Esophagus muscularis mucosa (tissue), 4 donors: ENCODE measurements around the gene CNFN. TPM values are rescaled to one million over a fixed set of nuclear protein-coding genes. Genes with fewer than 3 reads are reported as not detected.

ENCODE experiments used
- DNase-seq: peaks from one replicate; pipeline ENCODE4 v3.0.0-alpha.2; 2017; ENCODE audit errors: extremely low spot score
- H3K27ac ChIP-seq, 4 donors: fragments of 200-600 bp; sonication (generic); replicated peaks in 1 of 4; 1 replicate in 3 of 4; 2 replicates in 1 of 4; pipeline ENCODE4 v1.5.1; 2016 to 2019; ENCODE audit warnings: mild to moderate bottlenecking in 1 of 4
- H3K27me3 ChIP-seq, 4 donors: fragments of 200-600 bp; sonication (generic); one replicate each; pipeline versions ENCODE4 v1.5.1 to v1.6.0; 2016 to 2019
- H3K36me3 ChIP-seq, 4 donors: fragments of 200-600 bp; sonication (generic); one replicate each; pipeline ENCODE4 v1.5.1; 2016 to 2019
- H3K4me1 ChIP-seq, 4 donors: fragments of 200-600 bp; sonication (generic); one replicate each; pipeline ENCODE4 v1.5.1; 2016 to 2019
- H3K4me3 ChIP-seq, 4 donors: fragments of 200-600 bp; sonication (generic); 1 replicate in 2 of 4; 2 replicates in 2 of 4; pipeline ENCODE4 v1.5.1; 2016 to 2019; ENCODE audit warnings: mild to moderate bottlenecking in 4 of 4, moderate library complexity in 1 of 4
- H3K9me3 ChIP-seq, 4 donors: fragments of 200-600 bp; sonication (generic); 1 replicate in 3 of 4; 2 replicates in 1 of 4; pipeline ENCODE4 v1.5.1; 2016 to 2019
- EP300 ChIP-seq: sonication (generic); formaldehyde crosslinking; IDR thresholded peaks from one replicate; pipeline ENCODE4 v1.6.1; 2017; ENCODE audit warnings: antibody characterized with exemption
- POLR2A ChIP-seq: fragments of 450-650 bp; IDR thresholded peaks from one replicate; pipeline ENCODE4 v1.6.1; 2017; ENCODE audit warnings: antibody characterized with exemption, moderate library complexity, mild to moderate bottlenecking, low read depth
- POLR2AphosphoS5 ChIP-seq, 2 donors: sonication (generic); formaldehyde crosslinking; IDR thresholded peaks; one replicate each; pipeline ENCODE4 v1.6.1; 2017; ENCODE audit warnings: antibody characterized with exemption in 2 of 2
- WGBS: methylation state at CpG from one replicate; pipeline ENCODE4 v1.1.5; 2018; 5-methylcytosine and 5-hydroxymethylcytosine counted together
- intact Hi-C: fragments of 100-400 bp; cut with DNase I; formaldehyde crosslinking; loops from one replicate; pipeline ENCODE4 v1.15.1; 2023
- total RNA-seq, 4 donors: library from RNA; depleted of rRNA; stranded (reverse); fragments of >200 nt; gene quantifications; one replicate each; pipeline versions ENCODE4 v1.1.0 to v1.2.1, GENCODE V29; 2016
- TF ChIP-seq, protein P1 (sequence below), 3 experiments: fragments of 200-600 bp in 2 of 3; fragments of 450-650 bp in 1 of 3; sonication (generic) in 2 of 3; IDR thresholded peaks; one replicate each; pipeline ENCODE4 v1.5.1; 2017 to 2019; ENCODE audit warnings: antibody characterized with exemption in 3 of 3, mild to moderate bottlenecking in 2 of 3, moderate library complexity in 1 of 3

The CNFN gene
- total RNA-seq, 4 donors from 2014 or later = 0.92 to 2.5 TPM; not detected in 2

GRCh38 chr19:42412661-42413076 lies 22.6 kb upstream of the CNFN start:
- intact Hi-C loops = no loop called here

GRCh38 chr19:42412227-42412626 lies 22.1 kb upstream of the CNFN start:
- Histone ChIP-seq H3K4me1 (peaks cover 6 to 28% (median 11%) of the 10 kb centered on the region in 4 donors), H3K9me3 (no peaks in the 10 kb centered on the region), H3K36me3 (peaks cover 0 to 35% (median 11%) of the 10 kb centered on the region in 4 donors), H3K27me3 (no peaks in the 10 kb centered on the region), H3K4me3 (no peak overlapping the region), H3K27ac (no peak overlapping the region)
- TF ChIP-seq POLR2A (no peak), POLR2AphosphoS5 (IDR thresholded peaks at IDR 0.05) (no peak), EP300 (no peak)
- TF ChIP-seq, protein P1, sequence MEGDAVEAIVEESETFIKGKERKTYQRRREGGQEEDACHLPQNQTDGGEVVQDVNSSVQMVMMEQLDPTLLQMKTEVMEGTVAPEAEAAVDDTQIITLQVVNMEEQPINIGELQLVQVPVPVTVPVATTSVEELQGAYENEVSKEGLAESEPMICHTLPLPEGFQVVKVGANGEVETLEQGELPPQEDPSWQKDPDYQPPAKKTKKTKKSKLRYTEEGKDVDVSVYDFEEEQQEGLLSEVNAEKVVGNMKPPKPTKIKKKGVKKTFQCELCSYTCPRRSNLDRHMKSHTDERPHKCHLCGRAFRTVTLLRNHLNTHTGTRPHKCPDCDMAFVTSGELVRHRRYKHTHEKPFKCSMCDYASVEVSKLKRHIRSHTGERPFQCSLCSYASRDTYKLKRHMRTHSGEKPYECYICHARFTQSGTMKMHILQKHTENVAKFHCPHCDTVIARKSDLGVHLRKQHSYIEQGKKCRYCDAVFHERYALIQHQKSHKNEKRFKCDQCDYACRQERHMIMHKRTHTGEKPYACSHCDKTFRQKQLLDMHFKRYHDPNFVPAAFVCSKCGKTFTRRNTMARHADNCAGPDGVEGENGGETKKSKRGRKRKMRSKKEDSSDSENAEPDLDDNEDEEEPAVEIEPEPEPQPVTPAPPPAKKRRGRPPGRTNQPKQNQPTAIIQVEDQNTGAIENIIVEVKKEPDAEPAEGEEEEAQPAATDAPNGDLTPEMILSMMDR (IDR thresholded peaks at IDR 0.05) = no peak
- 81% methylated on average over 7 of the region's 7 CpGs for WGBS
- intact Hi-C loops = no loop called here
- DNase-seq = no peak

More at GRCh38 chr19:42412661-42413076, 22.6 kb upstream of the CNFN start:
- peaks cover 0 to 31% (median 8%) of the 10 kb centered on the region in 4 donors for H3K36me3 ChIP-seq
- H3K27me3 ChIP-seq = no peaks in the 10 kb centered on the region
- H3K4me3 ChIP-seq = no peak overlapping the region
- DNase-seq = no peak
- 80% methylated on average over 3 of the region's 4 CpGs for WGBS
- H3K27ac ChIP-seq = no peak overlapping the region
- H3K9me3 ChIP-seq = no peaks in the 10 kb centered on the region
- peaks cover 6 to 28% (median 11%) of the 10 kb centered on the region in 4 donors for H3K4me1 ChIP-seq
- no peak for TF ChIP-seq POLR2A
- TF ChIP-seq POLR2AphosphoS5 (IDR thresholded peaks at IDR 0.05) = no peak
- TF ChIP-seq, protein P1 (IDR thresholded peaks at IDR 0.05) = no peak
- TF ChIP-seq EP300 = no peak

- no peak for DNase-seq
- no peak overlapping the region for H3K27ac ChIP-seq
- H3K4me1 ChIP-seq = peaks cover 6 to 28% (median 11%) of the 10 kb centered on the region in 4 donors
- peaks cover 0 to 40% (median 14%) of the 10 kb centered on the region in 4 donors for H3K36me3 ChIP-seq
- no peaks in the 10 kb centered on the region for H3K27me3 ChIP-seq
- TF ChIP-seq, protein P1 (IDR thresholded peaks at IDR 0.05) = no peak
- TF ChIP-seq EP300 (no peak), POLR2AphosphoS5 (IDR thresholded peaks at IDR 0.05) (no peak), POLR2A (no peak)
- no peak overlapping the region for H3K4me3 ChIP-seq
- intact Hi-C loops = no loop called here
- 95% methylated on average over 8 of the region's 8 CpGs for WGBS
- no peaks in the 10 kb centered on the region for H3K9me3 ChIP-seq
Observed at GRCh38 chr19:42411581-42412178, 21.6 kb upstream of the CNFN start.

GRCh38 chr19:42410371-42410770 lies 20.3 kb upstream of the CNFN start:
- Histone ChIP-seq H3K27ac (no peak overlapping the region), H3K9me3 (no peaks in the 10 kb centered on the region), H3K4me1 (peaks cover 6 to 28% (median 11%) of the 10 kb centered on the region in 4 donors), H3K4me3 (no peak overlapping the region), H3K36me3 (peaks cover 0 to 52% (median 15%) of the 10 kb centered on the region in 4 donors), H3K27me3 (no peaks in the 10 kb centered on the region)
- intact Hi-C loops = no loop called here
- WGBS = 94% methylated on average over 22 of the region's 30 CpGs
- TF ChIP-seq POLR2A (no peak), EP300 (no peak), POLR2AphosphoS5 (IDR thresholded peaks at IDR 0.05) (no peak)
- TF ChIP-seq, protein P1 (IDR thresholded peaks at IDR 0.05) = no peak
- DNase-seq = no peak

DNA sequence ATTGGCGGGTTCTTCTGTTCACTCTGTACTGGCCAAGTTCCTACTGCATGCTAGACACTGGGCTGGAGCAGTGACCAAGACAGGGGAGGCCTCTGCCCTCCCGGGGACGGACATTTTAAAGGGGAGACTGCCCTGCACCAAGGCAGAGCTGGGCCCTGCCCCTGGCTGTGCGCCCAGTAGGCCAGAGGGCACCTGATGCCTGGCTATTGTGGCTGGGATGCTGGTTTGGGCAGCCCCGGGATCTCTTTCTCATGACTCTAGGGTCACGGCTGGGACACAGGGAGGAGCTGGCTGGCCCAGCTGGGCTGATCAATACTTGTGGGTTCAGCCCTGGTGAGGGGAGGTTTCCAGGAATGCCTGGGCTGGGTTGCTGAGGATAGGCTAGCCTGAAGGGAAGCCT lies 19.4 kb upstream of the CNFN start:
- Histone ChIP-seq H3K27ac (no peak overlapping the region), H3K27me3 (no peaks in the 10 kb centered on the region), H3K9me3 (no peaks in the 10 kb centered on the region), H3K4me1 (peaks cover 6 to 28% (median 11%) of the 10 kb centered on the region in 4 donors), H3K4me3 (no peak overlapping the region), H3K36me3 (peaks cover 0 to 55% (median 15%) of the 10 kb centered on the region in 4 donors)
- intact Hi-C loops = no loop called here
- WGBS = 74% methylated on average over 6 of the region's 6 CpGs
- no peak for DNase-seq
- TF ChIP-seq POLR2A = no peak
- TF ChIP-seq POLR2AphosphoS5 (IDR thresholded peaks at IDR 0.05) = no peak
- TF ChIP-seq EP300 = no peak
- TF ChIP-seq, protein P1 (IDR thresholded peaks at IDR 0.05) = no peak
